ENCODE results near the gene HDAC8. TPM values are rescaled to one million over a fixed set of nuclear protein-coding genes. Genes with fewer than 3 reads are reported as not detected.
"Not testable (repeated sequence)": the region's sequence is repeated elsewhere in the genome, so short reads cannot be mapped to it uniquely, and the experiment has no call there.

Gene HDAC8
- total RNA-seq, 1 experiment from 2014 or later, result 26.7 TPM

DNA sequence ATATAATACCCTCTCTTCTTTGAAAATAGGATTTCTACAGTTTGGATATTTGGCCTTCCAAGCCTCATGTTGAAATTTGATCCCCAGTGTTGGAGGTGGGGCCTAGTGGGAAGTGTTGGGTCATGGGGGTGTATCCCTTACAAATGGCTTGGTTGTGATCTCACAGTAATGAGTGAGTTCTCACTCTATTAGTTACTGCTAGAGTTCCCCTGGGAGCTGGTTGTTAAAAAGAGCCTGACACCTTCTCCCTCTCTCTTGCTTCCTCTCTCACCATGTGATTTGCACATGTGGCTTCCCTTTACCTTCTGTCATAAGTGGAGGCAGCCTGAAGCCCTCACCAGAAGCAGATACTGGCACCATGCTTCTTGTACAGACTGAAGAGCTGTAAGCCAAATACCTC is 73.9 kb downstream of the HDAC8 start:
- TF ChIP-seq, protein P1, sequence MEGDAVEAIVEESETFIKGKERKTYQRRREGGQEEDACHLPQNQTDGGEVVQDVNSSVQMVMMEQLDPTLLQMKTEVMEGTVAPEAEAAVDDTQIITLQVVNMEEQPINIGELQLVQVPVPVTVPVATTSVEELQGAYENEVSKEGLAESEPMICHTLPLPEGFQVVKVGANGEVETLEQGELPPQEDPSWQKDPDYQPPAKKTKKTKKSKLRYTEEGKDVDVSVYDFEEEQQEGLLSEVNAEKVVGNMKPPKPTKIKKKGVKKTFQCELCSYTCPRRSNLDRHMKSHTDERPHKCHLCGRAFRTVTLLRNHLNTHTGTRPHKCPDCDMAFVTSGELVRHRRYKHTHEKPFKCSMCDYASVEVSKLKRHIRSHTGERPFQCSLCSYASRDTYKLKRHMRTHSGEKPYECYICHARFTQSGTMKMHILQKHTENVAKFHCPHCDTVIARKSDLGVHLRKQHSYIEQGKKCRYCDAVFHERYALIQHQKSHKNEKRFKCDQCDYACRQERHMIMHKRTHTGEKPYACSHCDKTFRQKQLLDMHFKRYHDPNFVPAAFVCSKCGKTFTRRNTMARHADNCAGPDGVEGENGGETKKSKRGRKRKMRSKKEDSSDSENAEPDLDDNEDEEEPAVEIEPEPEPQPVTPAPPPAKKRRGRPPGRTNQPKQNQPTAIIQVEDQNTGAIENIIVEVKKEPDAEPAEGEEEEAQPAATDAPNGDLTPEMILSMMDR (IDR thresholded peaks at IDR 0.05; ENCODE audit: unreplicated experiment), result no peak
- Mint-ChIP-seq H3K27me3 (ENCODE audit: insufficient read depth, unreplicated experiment) (peaks cover 77% of the 10 kb centered on the region), H3K9me3 (ENCODE audit: unreplicated experiment) (peaks cover 24% of the 10 kb centered on the region), H3K4me3 (ENCODE audit: unreplicated experiment) (no peak overlapping the region), H3K4me1 (ENCODE audit: insufficient read depth, unreplicated experiment) (no peaks in the 10 kb centered on the region), H3K36me3 (ENCODE audit: insufficient read depth, unreplicated experiment) (peaks cover 12% of the 10 kb centered on the region), H3K27ac (ENCODE audit: low read depth, unreplicated experiment) (no peak overlapping the region)
- CTCF ChIA-PET, result no interaction called here
- peak; percentile 39 for DNase-seq (ENCODE audit: unreplicated experiment)
- BruUV-seq (replicated peaks), result no TSS peak
- POLR2A ChIA-PET, result no interaction called here
- intact Hi-C loops (cut with micrococcal nuclease), result no loop called here

DNA sequence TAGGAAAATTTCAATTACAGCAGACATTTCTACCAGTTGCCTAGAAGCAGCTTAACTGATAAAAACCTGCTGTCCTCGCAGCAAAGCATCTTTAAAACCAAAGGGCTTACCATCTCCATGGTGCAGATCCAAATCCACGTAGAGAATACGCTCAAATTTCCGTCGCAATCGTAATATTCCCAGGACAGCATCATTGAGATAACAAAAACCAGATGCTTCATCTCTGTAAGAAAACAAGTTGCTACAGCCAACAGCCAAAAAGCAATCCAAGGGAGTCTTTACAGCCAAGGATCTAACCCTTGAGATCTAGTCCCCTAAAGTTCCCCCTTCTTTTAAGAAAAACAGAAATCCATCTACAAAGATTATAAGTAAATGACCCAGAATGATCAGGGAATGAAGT is 77.6 kb downstream of the HDAC8 start:
- TF ChIP-seq, protein P1 (IDR thresholded peaks at IDR 0.05; ENCODE audit: unreplicated experiment), result no peak
- ChIA-PET POLR2A (no interaction called here), CTCF (no interaction called here)
- H3K36me3 Mint-ChIP-seq (ENCODE audit: insufficient read depth, unreplicated experiment), result peaks cover 10% of the 10 kb centered on the region
- no peak overlapping the region for H3K27ac Mint-ChIP-seq (ENCODE audit: low read depth, unreplicated experiment)
- intact Hi-C loops (cut with micrococcal nuclease), result no loop called here
- H3K4me1 Mint-ChIP-seq (ENCODE audit: insufficient read depth, unreplicated experiment), result no peaks in the 10 kb centered on the region
- DNase-seq (ENCODE audit: unreplicated experiment), result no peak
- H3K9me3 Mint-ChIP-seq (ENCODE audit: unreplicated experiment), result peaks cover 12% of the 10 kb centered on the region
- no peak overlapping the region for H3K4me3 Mint-ChIP-seq (ENCODE audit: unreplicated experiment)
- H3K27me3 Mint-ChIP-seq (ENCODE audit: insufficient read depth, unreplicated experiment), result peaks cover 80% of the 10 kb centered on the region
- no TSS peak for BruUV-seq (replicated peaks)

DNA sequence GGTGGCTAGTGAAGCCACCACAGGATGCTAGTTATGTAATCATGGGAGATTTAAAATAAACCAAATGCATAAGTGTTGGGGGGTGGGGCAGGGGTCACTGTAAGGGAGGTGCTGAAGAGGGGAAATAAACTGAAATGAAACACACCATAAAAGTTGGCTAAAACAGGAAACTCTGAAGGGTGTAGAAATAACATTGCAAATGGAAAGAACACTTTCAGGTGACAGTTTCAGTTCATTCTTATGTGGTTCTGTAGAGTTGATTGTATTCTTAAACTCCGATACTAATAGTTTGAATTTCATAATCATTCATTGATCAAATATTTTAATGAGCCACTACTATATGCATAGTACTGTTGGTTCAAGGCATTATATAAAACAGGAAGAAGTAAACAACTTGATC is 80.1 kb downstream of the HDAC8 start:
- ChIA-PET POLR2A (no interaction called here), CTCF (no interaction called here)
- BruUV-seq (replicated peaks), result no TSS peak
- peaks cover 82% of the 10 kb centered on the region for H3K27me3 Mint-ChIP-seq (ENCODE audit: insufficient read depth, unreplicated experiment)
- no peak for DNase-seq (ENCODE audit: unreplicated experiment)
- peak overlapping the region; percentile 75 for H3K27ac Mint-ChIP-seq (ENCODE audit: low read depth, unreplicated experiment)
- no peaks in the 10 kb centered on the region for H3K9me3 Mint-ChIP-seq (ENCODE audit: unreplicated experiment)
- TF ChIP-seq, protein P1 (IDR thresholded peaks at IDR 0.05; ENCODE audit: unreplicated experiment), result no peak
- intact Hi-C loops (cut with micrococcal nuclease), result no loop called here
- no peaks in the 10 kb centered on the region for H3K4me1 Mint-ChIP-seq (ENCODE audit: insufficient read depth, unreplicated experiment)
- peaks cover 16% of the 10 kb centered on the region for H3K36me3 Mint-ChIP-seq (ENCODE audit: insufficient read depth, unreplicated experiment)
- H3K4me3 Mint-ChIP-seq (ENCODE audit: unreplicated experiment), result no peak overlapping the region

DNA sequence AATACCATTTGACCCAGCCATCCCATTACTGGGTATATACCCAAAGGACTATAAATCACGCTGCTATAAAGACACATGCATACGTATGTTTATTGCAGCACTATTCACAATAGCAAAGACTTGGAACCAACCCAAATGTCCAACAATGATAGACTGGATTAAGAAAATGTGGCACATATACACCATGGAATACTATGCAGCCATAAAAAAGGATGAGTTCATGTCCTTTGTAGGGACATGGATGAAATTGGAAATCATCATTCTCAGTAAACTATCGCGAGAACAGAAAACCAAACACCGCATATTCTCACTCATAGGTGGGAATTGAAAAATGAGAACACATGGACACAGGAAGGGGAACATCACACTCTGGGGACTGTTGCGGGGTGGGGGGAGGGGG is 82.4 kb downstream of the HDAC8 start:
- DNase-seq (ENCODE audit: unreplicated experiment); H3K4me1 Mint-ChIP-seq (ENCODE audit: insufficient read depth, unreplicated experiment); H3K9me3 Mint-ChIP-seq (ENCODE audit: unreplicated experiment); CTCF ChIA-PET; H3K27ac Mint-ChIP-seq (ENCODE audit: low read depth, unreplicated experiment); H3K4me3 Mint-ChIP-seq (ENCODE audit: unreplicated experiment); POLR2A ChIA-PET; BruUV-seq (replicated peaks); intact Hi-C loops (cut with micrococcal nuclease): not testable (repeated sequence)
- Mint-ChIP-seq H3K27me3 (ENCODE audit: insufficient read depth, unreplicated experiment) (peaks cover 84% of the 10 kb centered on the region), H3K36me3 (ENCODE audit: insufficient read depth, unreplicated experiment) (peaks cover 24% of the 10 kb centered on the region)

DNA sequence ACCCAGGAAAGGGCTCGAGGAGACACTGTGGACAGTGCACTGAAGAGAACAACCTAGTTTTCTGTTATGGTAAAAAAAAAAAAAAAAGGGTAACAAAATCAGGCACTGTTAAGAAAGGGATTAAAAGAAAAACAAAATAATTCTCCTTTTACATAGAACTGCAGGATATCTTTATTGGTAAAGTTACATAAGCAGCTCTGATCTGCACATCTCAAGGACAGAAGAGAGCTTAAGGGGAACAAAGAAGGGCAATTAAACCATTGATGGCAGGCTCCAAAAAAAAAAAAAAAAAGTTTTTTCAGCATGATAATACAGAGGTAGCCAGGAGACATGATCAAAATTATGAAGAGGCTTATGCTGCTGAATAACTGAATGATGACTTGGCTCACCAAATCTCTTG is 85.0 kb downstream of the HDAC8 start:
- no peak overlapping the region for H3K4me3 Mint-ChIP-seq (ENCODE audit: unreplicated experiment)
- no TSS peak for BruUV-seq (replicated peaks)
- POLR2A ChIA-PET, result no interaction called here
- TF ChIP-seq, protein P1 (IDR thresholded peaks at IDR 0.05; ENCODE audit: unreplicated experiment), result no peak
- H3K27ac Mint-ChIP-seq (ENCODE audit: low read depth, unreplicated experiment), result no peak overlapping the region
- no peaks in the 10 kb centered on the region for H3K4me1 Mint-ChIP-seq (ENCODE audit: insufficient read depth, unreplicated experiment)
- intact Hi-C loops (cut with micrococcal nuclease), result no loop called here
- no peaks in the 10 kb centered on the region for H3K9me3 Mint-ChIP-seq (ENCODE audit: unreplicated experiment)
- H3K27me3 Mint-ChIP-seq (ENCODE audit: insufficient read depth, unreplicated experiment), result peaks cover 75% of the 10 kb centered on the region
- DNase-seq (ENCODE audit: unreplicated experiment), result no peak
- CTCF ChIA-PET, result interaction anchor here (0.6 kb wide), 1 partner anchor 9 kb away, joined by 4 read pairs; no protein-coding TSS in a partner anchor
- H3K36me3 Mint-ChIP-seq (ENCODE audit: insufficient read depth, unreplicated experiment), result peaks cover 14% of the 10 kb centered on the region
